Left renal cortex interstitium (tissue), 4 donors: ENCODE data around the gene SLC25A51. TPM values are rescaled to one million over a fixed set of nuclear protein-coding genes. Genes with fewer than 3 reads are reported as not detected.
A peak's percentile ranks its signal among the peaks of the same experiment; 100 is the strongest.

Experiments used
- DNase-seq, 4 donors: peaks; one replicate each; pipeline ENCODE4 v3.0.0-alpha.2; 2013; ENCODE audit warnings: low read depth in 4 of 4, low spot score in 2 of 4, missing footprints in 1 of 4
- polyA plus RNA-seq, 4 donors: library from polyadenylated mRNA; unstranded; fragments of 120-200 nt; gene quantifications; one replicate each; pipeline ENCODE4 v1.2.1, GENCODE V29; 2013; ENCODE audit not compliant: insufficient read length in 4 of 4

SLC25A51 gene
- polyA plus RNA-seq, 4 donors = 12.0 to 22.3 (median 19.7) TPM

- DNase-seq = peak in 3 of 4 donors; percentile 56 to 64 (median 58)
Measured at GRCh38 chr9:37938121-37938891, 34.4 kb upstream of the SLC25A51 start.

- no peak for DNase-seq
Measured at GRCh38 chr9:37937366-37937765, 33.4 kb upstream of the SLC25A51 start.

- DNase-seq = no peak
Measured at GRCh38 chr9:37936965-37937364, 33.0 kb upstream of the SLC25A51 start.

GRCh38 chr9:37936376-37936775, 32.4 kb upstream of the SLC25A51 start:
- no peak for DNase-seq

- DNase-seq = no peak
Measured at GRCh38 chr9:37935096-37935495, 31.2 kb upstream of the SLC25A51 start.

- DNase-seq = no peak
Measured at GRCh38 chr9:37931592-37931991, 27.7 kb upstream of the SLC25A51 start.

- no peak for DNase-seq
Measured at GRCh38 chr9:37929441-37929895, 25.5 kb upstream of the SLC25A51 start.

GRCh38 chr9:37928552-37929430, 24.9 kb upstream of the SLC25A51 start:
- no peak for DNase-seq

- no peak for DNase-seq
Measured at GRCh38 chr9:37927601-37928551, 23.9 kb upstream of the SLC25A51 start.

GRCh38 chr9:37927132-37927531, 23.2 kb upstream of the SLC25A51 start:
- no peak for DNase-seq

GRCh38 chr9:37926737-37927118, 22.8 kb upstream of the SLC25A51 start:
- DNase-seq = no peak

- DNase-seq = no peak
Measured at GRCh38 chr9:37925786-37926736, 22.1 kb upstream of the SLC25A51 start.

- no peak for DNase-seq
Measured at GRCh38 chr9:37925006-37925405, 21.1 kb upstream of the SLC25A51 start.

GRCh38 chr9:37924538-37924937, 20.6 kb upstream of the SLC25A51 start:
- DNase-seq = no peak

- no peak for DNase-seq
Measured at GRCh38 chr9:37923796-37924427, 20.0 kb upstream of the SLC25A51 start.

GRCh38 chr9:37923118-37923795, 19.3 kb upstream of the SLC25A51 start:
- DNase-seq = no peak

- DNase-seq = no peak
Measured at GRCh38 chr9:37922363-37923117, 18.6 kb upstream of the SLC25A51 start.
